ENCODE results near the gene GPS1.
A peak's percentile ranks its signal among the peaks of the same experiment; 100 is the strongest.

Gene GPS1

DNA sequence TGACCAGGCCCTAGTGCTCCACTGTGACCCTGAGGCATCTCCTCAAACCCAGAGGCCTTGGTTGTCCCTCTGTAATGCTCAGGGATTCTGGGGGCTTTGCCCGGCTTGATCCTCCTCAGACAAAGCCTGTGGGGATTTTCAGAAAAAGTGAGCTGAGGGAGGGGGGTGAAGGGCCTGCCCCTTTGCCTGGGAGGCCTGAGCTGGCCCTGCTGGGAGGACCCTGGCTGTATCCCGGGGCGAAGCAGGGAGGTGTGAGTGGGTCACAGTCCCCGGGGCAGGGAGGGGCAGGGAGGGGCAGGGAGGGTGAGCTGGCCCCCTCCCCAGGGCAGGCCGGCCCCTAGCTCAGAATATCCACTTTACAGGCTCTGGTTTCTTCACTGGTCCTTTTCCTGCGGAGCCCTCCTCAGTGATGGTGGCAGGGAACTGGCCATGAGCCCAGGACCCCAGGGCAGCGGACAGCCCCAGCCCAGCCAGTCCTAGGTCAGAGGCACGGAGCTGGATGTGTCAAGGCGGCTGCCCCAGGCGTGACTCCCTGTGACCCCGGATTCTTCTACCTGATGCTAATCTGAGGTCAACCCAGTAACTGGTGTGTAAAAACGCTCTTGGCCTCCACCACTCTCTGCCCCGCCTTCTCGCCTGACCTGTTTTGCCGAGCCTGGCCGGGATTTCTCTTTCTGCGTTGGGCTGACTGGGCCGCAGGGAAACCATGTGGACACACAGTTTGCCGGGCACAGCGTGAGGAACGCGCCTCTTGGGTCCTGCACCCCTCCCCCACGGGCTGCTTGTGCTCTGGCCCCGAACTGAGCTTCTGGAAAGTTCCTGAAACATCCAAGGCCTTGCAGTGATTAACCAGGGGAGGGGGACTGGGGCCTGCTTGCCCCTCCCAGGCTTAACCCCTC, 52.1 kb downstream of the GPS1 start:
- peak; percentile 91 for DNase-seq (ENCODE audit: low spot score)

DNA sequence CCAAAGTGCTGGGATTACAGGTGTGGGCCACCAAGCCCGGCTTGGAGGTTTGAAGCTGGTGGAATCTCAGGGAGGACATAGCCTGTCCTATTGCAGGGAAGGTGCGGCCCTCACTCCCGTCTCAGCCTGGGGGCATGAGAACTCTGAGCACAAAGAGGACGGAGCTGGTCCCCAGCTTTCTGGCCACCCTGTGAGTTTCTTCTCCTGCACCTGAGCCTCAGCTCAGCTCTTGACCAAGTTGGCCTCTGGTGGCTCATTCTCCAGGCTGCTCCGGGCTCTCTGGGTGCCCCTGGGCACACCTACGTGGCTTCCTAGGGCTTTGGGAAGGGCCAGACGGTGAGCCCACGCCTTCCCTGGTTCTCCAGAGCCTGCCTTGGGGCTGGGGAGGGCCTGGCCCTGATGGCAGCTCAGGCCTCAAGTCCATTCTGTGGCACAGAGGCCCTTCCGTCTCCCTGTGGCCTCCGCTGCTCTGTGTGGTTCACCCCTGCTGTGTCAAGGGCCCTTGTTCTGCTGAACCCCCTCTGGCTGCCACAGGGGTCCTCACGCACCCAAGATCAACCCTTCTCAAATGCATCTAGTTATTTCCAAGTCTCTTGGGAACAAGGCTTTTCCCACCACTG, 53.2 kb downstream of the GPS1 start:
- no peak for DNase-seq (ENCODE audit: low spot score)

DNA sequence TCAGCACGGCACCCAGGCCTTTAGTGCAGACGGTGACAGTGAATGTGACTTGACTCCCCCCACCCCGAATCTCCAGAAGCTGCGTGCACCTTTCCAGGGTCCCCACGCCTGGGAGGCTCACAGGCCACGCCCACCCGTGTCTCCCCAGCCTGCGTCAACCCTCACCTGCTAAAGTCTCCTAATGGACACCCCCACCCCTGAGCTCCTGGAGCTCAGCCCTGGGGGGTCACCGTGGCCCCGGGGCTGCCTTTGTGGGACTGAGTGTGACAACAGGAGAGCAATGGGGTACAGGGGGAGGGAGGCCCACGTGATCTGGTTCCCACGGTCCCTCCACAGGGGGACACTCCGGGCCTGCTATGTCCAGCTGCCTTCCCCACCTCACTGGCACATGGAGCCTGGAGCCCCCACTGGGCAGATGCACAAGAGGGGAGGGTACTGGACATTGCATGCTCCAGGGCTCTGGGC, 53.8 kb downstream of the GPS1 start:
- no peak for DNase-seq (ENCODE audit: low spot score)

GRCh38 chr17:82105882-82106687, 54.4 kb downstream of the GPS1 start:
- peak; percentile 87 for DNase-seq (ENCODE audit: low spot score)

- DNase-seq (ENCODE audit: low spot score), result no peak
Observed at GRCh38 chr17:82106688-82107305, 55.1 kb downstream of the GPS1 start.

Measured in ecto neural progenitor cell (in vitro differentiated cells).